Inferior parietal cortex (tissue), 1 donor: ENCODE measurements around the gene MAGI2.
"Not testable (repeated sequence)": the region's sequence is repeated elsewhere in the genome, so short reads cannot be mapped to it uniquely, and the experiment has no call there.

Experiments
- DNase-seq: peaks from one replicate; pipeline ENCODE4 v3.0.0-alpha.2; 2016; ENCODE audit errors: extremely low spot score

The MAGI2 gene

DNA sequence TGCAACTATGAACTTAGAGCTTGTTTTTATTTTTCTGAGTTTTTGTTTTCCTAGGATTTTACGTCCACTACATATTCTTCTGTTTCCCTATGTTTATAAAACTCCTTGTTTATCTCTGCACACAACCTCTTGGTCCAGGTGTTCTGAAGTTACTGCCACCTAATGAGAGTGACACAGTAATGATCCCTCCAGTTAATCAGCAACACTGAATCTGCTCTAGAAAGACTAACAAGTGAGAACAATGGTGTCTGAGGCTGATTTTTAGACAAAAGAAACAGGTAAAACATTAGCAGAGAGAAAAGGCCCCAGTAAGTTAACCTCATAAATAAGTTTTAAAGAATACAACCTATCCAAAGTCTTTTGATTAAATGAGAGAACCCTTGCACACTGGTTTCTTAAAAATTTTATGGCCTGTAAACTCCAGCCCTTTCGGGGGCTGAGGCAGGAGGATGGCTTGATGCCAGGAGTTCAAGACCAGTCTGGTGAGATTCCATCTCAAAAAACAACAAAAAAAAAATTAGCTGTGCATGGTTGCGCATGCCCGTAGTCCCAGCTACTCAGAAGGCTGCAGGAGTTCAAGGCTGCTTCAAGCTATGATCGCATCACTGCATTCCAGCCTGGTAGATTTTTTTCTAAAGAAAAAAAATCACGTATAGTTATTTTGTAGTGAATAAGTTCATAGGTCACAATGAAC is 397.6 kb downstream of the MAGI2 start:
- DNase-seq: no peak

DNA sequence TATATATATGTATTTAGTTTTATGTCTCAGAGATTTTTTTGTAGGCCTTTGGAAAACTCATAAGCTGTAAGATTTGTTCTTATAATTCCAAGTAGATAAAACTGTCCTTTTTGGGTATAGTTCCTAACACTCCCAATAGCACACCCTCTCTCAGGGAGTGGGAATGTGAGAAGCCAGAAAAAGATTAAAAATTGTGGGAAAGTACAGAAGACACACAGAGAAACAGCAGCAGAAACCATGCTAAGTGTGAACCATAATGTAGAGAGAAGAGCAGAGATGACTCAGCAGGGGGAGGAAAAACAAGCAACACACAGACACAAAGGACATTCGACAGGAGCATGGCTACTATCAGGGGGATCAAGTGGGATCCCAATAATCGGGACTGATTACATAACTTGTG is 401.6 kb downstream of the MAGI2 start:
- DNase-seq: peak; percentile 66

DNA sequence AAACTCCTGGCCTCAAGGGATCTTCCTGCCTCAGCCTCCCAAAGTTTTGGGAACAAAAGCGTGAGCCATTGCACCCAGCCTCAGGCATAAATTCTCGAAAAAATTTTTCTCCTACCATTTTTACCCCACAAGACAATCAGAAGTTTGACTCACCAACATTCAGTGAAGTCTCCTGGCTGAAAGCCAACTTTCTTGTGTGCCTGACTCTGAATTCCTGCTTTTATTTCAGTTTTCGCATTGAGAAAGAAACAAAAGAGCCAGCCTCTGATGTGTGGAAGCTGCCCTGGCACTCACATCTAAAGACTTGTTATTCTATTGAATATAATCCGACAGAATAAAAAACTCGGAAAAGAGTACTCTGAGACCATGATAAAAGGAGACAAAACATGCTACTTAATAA is 402.9 kb downstream of the MAGI2 start:
- peak; percentile 77 for DNase-seq

DNA sequence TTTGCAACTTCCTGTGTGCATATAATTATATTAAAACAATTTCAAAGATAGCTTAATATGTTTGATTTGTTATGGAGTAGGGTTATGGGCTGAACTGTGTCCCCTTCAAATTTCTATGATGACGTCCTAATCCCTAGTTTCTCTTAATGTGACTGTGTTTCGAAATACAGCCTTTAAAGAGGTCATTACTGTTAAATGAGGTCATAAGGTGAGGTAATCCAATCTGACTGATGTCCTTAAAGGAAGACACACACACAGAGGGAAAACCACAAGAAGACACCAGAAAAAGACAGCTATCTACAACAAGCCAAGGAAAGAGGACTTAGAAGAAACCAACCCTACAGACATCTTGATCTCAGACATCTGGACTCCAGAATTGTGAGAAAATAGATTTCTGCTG is 407.4 kb downstream of the MAGI2 start:
- DNase-seq: no peak

DNA sequence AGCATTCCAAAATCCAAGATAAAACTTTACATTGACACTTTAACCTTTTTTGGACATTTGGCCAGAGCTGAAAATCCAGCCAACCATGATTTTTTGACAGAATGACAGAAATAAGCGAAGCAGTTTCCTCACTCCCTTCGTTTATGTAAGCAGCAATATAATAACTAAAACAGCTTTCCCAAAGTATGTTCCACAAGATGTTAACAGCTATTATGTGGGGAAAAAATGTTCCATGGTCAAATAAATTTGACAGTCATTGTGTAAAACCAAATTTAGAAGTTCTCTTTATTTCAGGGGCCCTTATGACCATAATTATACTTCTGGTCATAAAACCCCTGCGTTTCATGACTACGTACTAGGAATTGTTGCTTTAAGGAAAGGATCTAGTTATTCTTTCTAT is 416.5 kb downstream of the MAGI2 start:
- no peak for DNase-seq

DNA sequence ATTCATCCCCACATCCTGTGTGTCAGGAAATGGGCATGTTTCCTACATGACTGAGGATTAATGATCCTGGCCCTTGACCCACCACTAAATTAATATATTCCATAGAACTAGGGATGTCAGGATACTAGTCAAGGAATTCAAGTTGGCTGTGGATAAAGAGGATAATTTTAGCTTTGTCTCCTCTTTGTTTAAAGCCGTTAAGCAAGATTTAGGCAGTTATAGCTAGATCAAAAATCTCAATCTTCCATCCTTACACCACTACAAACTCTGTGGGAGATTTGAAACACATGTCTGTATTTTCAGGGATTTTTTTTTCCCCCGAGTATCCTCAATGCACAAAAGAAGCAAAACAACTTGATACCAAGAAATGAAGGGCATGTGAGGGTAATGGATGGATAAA is 417.1 kb downstream of the MAGI2 start:
- no peak for DNase-seq

DNA sequence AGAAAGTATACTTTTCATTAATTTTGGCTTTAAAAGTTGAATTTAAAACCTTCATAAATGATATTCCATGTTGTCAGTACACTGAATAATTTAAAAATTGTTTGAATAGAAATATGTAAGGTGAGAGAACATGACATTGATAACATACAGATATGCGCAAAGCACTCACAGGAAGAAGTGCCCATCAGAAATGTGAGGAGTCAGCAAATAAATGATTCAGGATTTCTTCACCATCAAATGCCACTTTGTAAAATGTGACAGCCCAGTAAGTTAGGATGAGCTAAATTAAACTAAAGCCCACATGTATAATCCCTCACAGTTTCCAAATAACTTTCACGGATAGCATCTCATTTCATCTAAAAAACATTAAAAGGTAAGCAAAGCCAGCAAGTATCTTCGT is 417.6 kb downstream of the MAGI2 start:
- no peak for DNase-seq

DNA sequence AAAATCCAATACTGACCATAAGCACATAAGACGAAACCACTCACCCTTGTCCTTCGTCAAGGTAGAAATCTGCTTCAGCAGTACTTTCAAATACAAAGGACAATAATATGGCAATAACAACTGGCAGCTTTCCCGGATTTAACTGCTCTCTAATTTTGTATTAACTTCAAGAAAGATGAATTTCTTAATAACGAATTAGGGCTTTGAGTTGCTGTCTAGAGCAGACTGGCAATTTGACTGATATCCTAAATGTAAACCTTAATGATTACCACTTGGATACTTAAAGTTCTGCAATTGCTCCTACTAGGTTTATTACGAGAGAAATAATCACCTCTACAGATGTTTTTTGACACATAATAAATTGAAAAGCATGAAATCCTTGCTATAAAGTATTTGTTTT is 418.7 kb downstream of the MAGI2 start:
- DNase-seq: no peak

DNA sequence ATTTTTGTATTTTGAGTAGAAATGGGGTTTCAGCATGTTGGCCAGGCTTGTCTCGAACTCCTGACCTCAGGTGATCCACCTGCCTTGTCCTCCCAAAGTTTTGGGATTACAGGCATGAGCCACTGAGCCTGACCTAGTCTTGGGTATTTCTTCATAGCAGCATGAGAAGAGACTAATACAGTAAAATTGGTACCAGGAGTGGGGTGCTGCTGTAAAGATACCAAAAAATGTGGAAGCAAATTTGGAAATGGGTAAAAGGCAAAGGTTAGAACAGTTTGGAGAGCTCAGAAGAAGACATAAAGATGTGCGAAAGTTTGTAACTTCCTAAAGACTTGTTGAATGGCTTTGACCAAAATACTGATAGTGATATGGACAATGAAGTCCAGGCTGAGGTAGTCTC is 433.8 kb downstream of the MAGI2 start:
- DNase-seq: not testable (repeated sequence)

DNA sequence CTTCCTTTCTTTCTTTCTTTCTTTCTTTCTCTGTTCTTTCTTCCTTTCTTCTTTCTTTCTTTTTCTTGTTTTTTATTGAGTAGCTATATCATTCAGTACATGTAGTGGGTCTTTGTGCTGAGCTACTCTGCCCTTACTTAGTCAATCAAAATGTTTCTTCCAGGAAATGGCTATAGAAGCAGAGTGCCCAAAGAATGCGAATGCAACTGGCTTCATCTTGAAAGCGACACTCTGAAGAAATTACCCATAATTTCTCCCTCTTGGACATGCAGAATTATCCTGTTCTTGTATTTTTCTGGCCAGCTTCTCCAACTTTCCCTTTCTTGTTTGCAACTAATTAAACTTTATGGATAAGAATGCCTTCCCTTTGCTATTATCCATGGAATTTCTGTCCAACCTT is 441.5 kb downstream of the MAGI2 start:
- DNase-seq: no peak

DNA sequence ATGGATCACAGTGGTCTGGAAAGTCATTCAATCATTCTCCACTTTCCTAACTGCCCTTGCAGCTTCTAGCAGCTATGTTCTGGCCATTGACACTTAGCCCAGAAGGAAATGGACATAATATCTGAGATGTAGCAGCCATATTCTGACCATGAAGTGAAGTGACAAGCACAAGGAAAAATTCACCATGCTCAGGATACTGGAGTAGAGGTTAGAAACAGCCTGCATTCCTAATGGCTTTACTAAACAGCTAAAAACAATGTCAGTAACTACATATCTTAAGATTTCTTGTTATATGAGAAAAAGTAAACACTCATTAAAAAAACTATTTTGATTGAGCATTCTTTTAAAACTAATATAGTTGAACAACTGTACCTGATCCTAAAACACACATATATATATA is 443.8 kb downstream of the MAGI2 start:
- no peak for DNase-seq

DNA sequence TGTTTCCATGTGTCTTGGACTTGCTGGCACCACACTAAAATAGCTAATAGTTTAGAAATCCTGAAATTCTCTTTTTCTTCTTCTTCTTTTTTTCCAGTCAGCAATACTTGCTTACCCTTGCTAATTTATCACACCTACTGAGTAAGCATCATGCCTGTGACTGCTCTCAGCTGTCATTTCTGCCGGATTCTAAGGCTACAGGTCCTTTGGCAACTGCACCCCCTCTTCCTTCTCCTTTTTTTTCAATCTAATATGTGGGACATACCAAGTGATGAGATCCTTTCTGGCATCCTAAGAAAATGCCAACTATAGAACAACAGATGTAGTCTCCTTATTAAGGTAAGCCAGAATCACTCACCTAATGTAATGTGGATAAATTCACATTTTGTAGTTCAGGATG is 444.7 kb downstream of the MAGI2 start:
- DNase-seq: no peak

DNA sequence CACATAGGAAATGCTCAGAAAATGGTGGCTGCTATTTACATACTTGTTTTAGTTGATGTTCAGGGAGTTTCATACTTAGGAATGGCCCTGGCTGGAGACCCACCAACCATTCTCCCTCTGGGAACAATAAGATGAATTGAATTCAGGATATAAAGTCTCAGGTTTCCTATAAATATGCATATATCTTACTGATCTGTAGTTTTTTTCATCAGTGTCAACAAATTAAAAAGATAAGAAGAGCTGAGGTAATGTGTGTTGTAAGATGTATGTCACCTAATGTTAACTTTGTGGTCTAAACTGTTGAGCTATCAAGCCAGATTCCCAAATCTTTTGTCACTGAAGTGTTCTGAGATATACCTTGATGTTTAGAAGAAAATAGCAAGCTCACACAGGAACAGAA is 457.5 kb downstream of the MAGI2 start:
- no peak for DNase-seq

DNA sequence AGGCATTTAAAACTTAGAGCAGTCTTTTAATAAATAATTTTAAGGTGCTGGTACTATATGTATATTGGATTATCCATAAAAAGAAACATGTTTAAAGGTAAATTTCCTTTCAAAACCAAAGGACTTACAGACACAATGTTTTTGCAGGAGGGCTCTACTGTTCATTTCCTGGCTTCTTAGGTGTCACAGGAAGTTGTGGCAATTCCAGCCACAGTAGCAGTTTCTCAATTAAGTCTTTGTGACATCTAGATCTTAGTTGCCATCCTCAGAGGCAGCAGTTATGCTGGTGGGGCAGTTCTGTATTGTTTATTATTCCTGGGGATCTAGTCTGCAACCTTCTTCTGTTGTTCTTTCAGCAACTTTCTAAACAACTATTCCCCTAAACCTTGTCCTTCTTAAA is 460.1 kb downstream of the MAGI2 start:
- no peak for DNase-seq

DNA sequence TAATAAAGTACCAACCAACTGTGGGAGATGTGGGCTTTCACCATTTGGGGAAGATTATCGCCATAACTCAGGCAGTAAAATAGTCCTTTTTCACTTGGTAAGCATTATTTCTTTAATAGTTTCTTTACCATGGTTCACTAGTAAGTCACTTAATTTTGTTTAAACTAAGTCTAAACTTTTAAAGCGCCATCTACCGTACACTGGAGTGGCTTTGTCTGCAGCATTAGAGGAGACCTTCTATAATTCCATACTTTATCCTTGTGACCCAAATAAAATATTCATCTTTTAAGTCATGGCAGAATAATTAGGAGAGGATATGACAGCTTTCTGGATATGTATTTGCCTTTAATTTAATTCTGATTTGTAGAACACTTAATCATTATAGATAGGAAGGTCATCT is 468.0 kb downstream of the MAGI2 start:
- DNase-seq: no peak

DNA sequence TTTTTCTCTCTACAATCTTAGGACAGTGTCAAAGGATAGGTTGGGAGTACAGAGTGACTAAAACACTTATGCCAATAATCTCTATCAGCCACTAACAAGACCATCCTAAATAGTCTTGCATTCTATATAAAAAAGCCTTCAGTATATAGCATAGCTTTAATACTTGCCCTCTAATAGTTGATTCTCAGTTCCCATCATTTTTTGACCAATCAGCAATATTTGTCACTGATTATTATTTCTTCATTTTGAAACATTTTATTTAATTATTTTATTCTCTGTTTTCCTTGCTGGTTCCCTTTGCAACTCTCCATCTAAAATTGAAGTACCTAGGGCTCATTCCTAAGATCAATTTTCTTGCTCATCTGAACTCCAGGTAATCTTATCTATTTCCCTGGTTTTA is 470.0 kb downstream of the MAGI2 start:
- no peak for DNase-seq

DNA sequence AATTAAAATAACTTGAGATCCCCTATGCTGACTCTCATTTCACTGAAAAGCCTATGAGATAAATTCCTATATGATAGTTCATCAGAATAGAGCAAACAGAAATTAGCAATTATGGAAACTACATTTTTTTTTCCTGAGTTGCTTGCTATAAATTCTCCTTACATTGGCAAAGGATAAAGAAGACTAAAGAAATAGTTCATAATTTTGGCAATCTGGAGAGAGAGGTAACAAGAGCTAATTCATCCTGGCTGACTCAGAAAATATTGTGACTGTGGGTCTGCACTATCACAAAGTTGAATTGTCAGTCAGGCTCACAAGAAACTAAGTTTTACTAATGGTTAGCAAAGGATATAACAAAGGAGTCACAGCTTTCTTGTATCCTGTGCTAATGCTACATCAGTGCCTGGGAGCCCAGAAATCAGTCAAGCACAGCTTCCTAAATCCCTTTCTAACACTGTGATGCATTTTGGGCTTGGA is 483.0 kb downstream of the MAGI2 start:
- no peak for DNase-seq

DNA sequence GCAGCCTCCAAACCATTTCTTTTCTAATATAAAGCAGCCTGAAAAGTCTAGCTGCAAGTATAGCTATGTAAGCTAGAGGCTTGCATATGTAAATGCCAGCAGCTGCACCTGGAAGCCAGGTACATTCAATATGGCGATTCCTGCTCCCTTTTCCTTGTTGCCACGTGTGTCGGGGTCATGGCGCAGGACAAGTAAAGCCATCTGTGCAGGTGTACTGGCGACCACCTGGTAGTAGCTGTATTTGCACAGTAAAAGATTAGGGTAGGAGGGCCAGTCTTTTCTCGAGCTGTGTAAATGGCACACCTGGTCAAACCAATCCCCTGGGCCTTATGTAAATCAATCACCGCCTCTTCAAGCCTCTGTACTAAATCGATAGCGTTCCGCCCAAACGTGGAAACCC is 484.5 kb downstream of the MAGI2 start:
- DNase-seq: no peak

DNA sequence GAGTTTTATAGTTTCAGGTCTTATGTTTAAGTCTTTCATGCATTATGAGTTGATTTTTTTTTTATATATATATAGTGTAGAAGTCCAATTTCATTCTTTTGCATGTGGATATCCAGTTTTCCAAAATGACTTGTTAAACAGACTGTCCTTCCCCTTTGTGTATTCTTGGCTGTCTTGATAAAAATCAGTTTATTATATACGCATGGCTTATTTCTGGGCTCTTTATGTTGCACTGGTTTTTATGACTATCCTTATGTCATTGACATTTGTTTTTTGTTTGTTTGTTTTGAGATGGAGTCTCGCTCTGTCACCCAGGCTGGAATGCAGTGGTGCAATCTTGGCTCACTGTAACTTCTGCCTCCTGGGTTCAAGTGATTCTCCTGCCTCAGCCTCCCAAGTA is 485.9 kb downstream of the MAGI2 start:
- not testable (repeated sequence) for DNase-seq

DNA sequence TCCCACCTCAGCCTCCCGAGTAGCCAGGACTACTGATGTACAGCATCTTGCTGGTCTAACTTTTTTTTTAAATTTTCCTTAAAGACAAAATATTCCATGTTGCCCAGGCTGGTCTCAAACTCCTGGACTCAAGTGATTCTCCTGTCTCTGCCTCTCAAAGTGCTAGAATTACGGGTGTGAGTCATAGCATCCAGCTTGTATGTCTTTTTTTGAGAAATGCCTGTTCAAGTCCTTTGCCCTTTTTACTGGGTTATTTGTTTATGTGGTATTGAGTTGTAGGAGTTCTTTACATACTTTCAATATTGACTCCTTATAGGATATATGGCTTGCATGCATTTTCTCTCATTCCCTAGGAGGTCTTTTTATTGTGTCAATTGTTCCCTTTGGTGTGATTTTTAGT is 486.4 kb downstream of the MAGI2 start:
- no peak for DNase-seq

DNA sequence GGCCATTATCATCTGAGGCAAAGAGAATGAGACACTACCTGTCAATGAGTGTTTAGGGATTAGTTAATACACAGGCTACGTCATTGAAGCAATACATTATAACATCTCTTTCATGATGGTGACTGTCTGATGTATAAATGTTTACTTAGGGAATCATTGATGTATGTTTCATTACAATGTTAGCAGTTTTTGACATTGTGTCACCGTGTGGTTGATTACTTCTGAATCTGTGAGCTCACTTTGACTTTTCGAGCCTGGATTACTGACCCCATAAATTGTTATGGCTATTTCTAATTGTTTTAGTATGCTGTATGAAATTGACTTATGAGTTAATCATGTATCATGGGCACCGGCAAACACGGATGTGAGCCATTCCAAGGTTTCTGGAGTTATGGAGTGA is 494.0 kb downstream of the MAGI2 start:
- no peak for DNase-seq

DNA sequence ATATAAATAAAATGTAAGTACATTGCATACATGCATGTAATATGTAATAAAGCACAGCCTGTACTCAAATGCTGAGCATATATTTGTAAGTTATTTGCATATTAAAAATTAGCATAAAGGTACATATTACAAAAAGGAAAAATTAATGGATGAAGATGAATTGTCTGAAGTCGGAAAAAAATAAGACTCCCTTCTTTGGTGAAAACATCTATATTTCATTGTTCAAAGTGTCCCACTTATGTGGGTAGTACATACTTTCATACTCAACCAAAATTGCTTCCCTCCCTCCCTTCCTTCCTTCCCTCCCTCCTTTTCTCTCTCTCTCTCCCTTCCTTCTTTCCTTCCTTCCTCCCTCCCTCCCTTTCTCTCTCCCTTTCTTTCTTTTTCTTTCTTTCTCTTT is 498.1 kb downstream of the MAGI2 start:
- DNase-seq: no peak

DNA sequence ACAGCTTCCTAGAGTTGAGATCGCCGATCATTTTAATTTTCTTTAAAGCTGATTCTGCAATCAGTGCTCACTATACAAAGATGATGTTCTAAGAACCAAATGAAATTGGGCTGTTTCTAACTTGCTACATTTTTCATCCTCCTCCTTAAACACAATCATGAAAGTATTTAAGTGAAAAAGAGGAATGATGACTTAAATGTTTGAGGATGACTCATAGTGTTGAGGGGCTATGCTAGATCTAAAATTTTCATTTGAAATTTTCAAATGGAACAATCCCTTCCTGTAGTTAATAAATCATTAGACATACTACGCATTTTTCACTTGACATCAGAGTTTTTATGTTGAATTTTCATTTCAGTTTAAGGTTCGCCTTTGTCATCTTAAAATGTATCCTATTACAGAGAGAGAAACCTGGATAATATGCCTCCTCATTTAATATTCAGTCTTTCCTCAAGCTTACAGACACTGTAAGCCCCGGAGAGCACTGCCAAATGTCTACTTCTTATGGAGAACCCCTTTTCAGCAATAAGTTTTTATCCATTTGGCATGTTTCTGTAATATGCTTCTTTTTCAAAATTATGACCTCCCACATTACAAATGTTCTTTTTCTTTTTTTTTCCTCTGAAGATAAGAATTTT is 499.6 kb downstream of the MAGI2 start:
- DNase-seq: peak; percentile 22

DNA sequence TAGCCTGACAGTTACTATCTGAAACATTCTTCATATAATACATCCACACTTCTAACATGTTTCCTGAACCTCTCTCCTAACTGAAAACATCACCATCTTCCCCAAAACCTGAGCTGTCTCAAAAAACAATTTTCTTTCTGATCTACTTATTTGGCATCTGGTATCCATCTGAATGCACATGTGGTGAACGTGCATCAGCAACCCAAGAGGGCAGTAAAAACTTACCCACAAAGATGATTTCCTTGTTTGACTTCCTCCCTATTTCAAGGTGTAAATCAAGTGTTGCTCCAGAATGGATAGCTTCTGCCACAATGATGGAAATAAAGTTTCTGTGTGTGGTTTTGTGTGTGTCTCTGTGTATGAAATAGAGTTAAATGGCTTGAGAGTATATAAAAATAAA is 500.4 kb downstream of the MAGI2 start:
- no peak for DNase-seq
